GM12874 (cell line): Measurements from ENCODE around the gene FAM174C.

ENCODE experiments used
- TF ChIP-seq, protein P1 (sequence below): IDR thresholded peaks from 2 replicates; pipeline ENCODE4 v1.5.1; 2011; ENCODE audit warnings: low read depth, mild to moderate bottlenecking, control low read depth, low read length, moderate library complexity; ENCODE audit not compliant: insufficient read depth

Gene FAM174C

DNA sequence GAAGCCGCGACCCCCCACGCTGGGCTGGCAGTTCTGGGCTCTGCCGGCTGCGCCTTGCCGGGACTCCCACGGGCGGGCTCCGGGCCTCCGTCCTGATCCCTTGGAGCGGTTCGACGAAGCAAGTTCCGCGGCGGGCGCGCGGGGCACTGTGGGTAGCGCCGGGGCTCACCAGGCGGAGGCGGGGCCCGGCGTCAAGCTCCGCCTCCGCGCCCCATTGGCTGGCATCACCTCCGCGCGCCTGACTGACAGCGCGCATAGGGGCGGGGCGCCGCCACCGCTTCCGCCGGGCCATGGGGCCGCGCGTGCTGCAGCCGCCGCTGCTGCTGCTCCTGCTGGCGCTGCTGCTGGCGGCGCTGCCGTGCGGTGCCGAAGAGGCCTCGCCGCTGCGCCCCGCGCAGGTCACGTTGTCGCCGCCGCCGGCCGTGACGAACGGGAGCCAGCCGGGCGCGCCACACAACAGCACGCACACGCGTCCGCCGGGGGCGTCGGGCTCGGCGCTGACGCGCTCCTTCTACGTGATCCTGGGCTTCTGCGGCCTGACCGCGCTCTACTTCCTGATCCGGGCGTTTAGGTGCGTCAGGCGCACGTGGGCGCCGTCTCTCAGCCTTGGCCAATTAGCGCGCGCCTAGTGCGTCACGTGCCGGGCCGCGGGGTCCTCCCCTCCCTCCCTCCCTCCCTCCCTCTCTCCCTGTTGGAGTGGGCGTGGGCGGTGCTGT is at the start of gene FAM174C:
TSS of gene FAM174C (plus strand) at position 271 of the 716 bp plus-strand sequence. CDS start at position 291, 20 bp downstream.
- TF ChIP-seq, protein P1, sequence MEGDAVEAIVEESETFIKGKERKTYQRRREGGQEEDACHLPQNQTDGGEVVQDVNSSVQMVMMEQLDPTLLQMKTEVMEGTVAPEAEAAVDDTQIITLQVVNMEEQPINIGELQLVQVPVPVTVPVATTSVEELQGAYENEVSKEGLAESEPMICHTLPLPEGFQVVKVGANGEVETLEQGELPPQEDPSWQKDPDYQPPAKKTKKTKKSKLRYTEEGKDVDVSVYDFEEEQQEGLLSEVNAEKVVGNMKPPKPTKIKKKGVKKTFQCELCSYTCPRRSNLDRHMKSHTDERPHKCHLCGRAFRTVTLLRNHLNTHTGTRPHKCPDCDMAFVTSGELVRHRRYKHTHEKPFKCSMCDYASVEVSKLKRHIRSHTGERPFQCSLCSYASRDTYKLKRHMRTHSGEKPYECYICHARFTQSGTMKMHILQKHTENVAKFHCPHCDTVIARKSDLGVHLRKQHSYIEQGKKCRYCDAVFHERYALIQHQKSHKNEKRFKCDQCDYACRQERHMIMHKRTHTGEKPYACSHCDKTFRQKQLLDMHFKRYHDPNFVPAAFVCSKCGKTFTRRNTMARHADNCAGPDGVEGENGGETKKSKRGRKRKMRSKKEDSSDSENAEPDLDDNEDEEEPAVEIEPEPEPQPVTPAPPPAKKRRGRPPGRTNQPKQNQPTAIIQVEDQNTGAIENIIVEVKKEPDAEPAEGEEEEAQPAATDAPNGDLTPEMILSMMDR = no peak

GRCh38 chr19:1226227-1226518 is 49.2 kb upstream of the FAM174C start:
- TF ChIP-seq, protein P1 = no peak

DNA sequence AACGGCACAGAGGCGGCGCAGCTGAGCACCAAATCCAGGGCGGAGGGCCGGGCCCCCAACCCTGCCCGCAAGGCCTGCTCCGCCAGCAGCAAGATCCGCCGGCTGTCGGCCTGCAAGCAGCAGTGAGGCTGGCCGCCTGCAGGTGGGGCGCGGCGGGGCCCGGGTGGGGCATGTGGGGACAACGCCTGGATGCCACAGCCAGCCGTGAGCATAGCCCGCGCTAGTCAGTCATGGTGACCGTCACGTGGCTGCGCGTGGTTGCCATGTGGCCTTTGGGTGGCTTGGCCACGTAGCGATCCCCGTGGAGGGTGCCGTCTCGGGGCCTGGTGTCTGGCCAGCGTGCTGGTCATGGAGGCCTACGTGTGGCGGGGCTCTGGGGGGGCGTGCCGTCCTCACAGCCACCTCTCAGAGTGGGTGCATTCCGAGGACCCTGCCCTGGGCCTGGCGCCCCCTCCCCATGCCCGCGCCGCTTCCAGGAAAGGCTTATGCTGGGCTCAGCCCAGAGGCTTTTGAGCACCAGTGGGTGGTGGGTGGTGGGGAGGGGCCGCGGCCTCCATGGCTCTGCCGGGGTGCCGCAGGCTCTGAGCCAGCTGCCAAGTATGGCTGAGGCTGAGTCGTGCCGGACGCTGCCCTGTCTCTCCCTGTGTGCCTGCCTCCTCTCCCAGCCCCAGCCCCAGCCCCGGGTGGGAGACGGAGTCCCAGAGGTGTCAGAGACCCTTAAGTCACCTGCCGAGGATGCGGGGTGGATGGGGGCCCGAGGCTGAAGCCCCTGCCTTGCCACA is 48.6 kb upstream of the FAM174C start:
- TF ChIP-seq, protein P1 = no peak

GRCh38 chr19:1227304-1228054 is 47.9 kb upstream of the FAM174C start:
- TF ChIP-seq, protein P1 = no peak

DNA sequence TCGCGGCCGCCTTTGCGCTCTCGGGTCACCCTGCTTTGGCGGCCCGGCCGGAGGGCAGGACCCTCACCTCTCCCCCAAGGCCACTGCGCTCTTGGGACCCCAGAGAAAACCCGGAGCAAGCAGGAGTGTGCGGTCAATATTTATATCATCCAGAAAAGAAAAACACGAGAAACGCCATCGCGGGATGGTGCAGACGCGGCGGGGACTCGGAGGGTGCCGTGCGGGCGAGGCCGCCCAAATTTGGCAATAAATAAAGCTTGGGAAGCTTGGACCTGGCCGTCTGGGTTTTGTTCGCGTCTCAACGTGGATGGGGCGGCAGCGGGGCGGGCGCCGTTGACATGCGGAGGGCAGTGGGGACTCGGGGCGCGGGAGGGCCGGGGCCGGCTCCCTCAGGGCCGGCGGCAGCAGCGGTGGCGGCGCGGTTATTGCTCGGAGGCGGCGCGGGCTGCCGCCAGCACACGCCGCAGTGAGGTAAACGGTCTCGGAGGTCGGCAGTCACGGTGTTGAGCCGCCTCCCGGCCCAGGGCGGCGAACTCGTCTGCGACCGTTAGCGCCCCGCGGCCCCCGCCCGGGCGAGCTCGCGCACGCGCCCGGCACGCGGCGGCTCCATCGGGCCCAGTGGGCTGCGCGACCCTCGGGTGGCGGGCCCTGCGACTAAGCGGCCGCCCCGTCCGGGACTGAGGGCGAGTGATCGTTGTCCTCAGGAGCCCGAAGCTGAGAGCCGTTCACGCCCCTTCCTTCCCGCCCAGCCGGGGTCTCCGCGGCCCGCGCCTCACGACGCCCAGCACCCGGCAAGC is 47.0 kb upstream of the FAM174C start:
- TF ChIP-seq, protein P1 = no peak

DNA sequence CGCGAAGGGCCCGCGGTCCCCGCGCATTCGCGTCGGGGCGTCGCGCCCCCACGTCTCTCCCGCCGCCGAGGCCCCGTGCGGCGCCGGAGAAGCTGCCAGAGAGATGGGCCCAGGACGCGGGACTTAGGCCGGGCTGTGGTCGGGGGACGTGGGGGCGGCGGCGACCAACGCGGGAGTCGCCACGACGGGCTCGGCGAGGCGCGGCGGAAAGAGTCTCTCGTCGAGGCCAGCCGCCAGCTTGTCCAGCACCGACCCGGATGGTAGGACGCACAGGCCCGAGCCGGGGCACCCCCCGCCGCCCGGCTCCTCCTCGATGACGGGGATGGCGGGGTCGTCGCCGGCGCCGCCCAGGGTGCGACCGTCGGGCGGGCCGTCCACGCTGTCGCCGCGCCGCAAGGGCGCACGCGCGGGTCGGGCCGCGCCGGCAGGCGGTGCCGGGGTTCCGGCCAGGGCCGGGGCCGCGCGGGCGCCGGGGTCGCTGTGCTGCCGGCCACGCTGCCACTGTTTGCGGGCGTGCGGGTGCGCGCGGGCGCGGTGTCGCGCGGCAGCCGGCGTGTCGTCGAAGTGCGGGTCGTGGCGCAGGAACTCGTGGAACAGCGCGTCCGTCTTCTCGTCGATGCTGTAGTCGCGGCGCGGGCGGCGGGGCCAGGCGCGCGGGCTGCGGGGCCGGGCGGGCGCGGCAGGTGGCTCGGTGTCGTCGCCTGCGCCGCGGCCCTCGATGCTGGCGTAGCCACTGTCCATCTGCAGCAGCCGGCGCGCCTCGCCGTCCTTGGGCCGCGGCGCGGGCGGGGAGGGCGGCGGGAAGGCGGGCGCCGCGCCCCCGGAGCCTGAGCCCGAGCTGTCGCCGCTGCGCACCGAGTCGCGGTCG is 46.0 kb upstream of the FAM174C start:
- TF ChIP-seq, protein P1 = no peak
